ENCODE measurements around the gene SOX9.
"Not testable (repeated sequence)": the region's sequence is repeated elsewhere in the genome, so short reads cannot be mapped to it uniquely, and the experiment has no call there.

The SOX9 gene

GRCh38 chr17:72110231-72110941 is 10.4 kb upstream of the SOX9 start:
- H3K4me3 ChIP-seq (ENCODE audit: low read depth, low read length), result no peak overlapping the region
- TF ChIP-seq, protein P1, sequence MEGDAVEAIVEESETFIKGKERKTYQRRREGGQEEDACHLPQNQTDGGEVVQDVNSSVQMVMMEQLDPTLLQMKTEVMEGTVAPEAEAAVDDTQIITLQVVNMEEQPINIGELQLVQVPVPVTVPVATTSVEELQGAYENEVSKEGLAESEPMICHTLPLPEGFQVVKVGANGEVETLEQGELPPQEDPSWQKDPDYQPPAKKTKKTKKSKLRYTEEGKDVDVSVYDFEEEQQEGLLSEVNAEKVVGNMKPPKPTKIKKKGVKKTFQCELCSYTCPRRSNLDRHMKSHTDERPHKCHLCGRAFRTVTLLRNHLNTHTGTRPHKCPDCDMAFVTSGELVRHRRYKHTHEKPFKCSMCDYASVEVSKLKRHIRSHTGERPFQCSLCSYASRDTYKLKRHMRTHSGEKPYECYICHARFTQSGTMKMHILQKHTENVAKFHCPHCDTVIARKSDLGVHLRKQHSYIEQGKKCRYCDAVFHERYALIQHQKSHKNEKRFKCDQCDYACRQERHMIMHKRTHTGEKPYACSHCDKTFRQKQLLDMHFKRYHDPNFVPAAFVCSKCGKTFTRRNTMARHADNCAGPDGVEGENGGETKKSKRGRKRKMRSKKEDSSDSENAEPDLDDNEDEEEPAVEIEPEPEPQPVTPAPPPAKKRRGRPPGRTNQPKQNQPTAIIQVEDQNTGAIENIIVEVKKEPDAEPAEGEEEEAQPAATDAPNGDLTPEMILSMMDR (conservative IDR thresholded peaks at IDR 0.05; ENCODE audit: low read depth, low read length), result no peak

DNA sequence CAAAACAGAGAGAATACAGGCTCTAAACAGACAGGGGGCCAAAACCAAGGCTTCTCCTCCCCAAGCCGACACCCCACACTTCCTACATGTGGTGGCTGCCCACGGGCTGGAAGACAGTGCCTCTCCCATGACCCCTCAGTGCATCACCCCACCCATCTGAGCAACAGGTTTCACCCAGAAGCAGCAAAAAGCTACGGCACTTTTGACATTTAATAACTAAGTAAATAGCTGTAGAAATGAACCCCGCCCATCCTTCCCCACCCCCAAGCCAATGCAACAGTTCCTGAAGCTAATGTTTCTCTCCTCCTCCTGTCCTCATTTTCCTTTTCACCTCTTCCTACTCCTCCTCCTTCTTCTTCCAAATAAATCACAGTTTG is 9.9 kb upstream of the SOX9 start:
- no peak for DNase-seq (ENCODE audit: low read depth)

More at GRCh38 chr17:72110231-72110941, 10.4 kb upstream of the SOX9 start:
- DNase-seq (ENCODE audit: low read depth), result no peak

GRCh38 chr17:72111336-72111923 is 9.4 kb upstream of the SOX9 start:
- DNase-seq (ENCODE audit: low read depth), result no peak
- H3K4me3 ChIP-seq (ENCODE audit: low read depth, low read length), result no peak overlapping the region
- TF ChIP-seq, protein P1 (conservative IDR thresholded peaks at IDR 0.05; ENCODE audit: low read depth, low read length), result no peak

More for the DNA sequence above, 9.9 kb upstream of the SOX9 start:
- TF ChIP-seq, protein P1 (conservative IDR thresholded peaks at IDR 0.05; ENCODE audit: low read depth, low read length), result no peak
- no peak overlapping the region for H3K4me3 ChIP-seq (ENCODE audit: low read depth, low read length)

GRCh38 chr17:72111926-72112325 is 8.9 kb upstream of the SOX9 start:
- not testable (repeated sequence) for H3K4me3 ChIP-seq (ENCODE audit: low read depth, low read length); DNase-seq (ENCODE audit: low read depth)

GRCh38 chr17:72113751-72114150 is 7.1 kb upstream of the SOX9 start:
- TF ChIP-seq, protein P1 (conservative IDR thresholded peaks at IDR 0.05; ENCODE audit: low read depth, low read length), result no peak
- DNase-seq (ENCODE audit: low read depth), result no peak
- no peak overlapping the region for H3K4me3 ChIP-seq (ENCODE audit: low read depth, low read length)

GRCh38 chr17:72115781-72116525 is 4.9 kb upstream of the SOX9 start:
- no peak for DNase-seq (ENCODE audit: low read depth)
- no peak overlapping the region for H3K4me3 ChIP-seq (ENCODE audit: low read depth, low read length)
- TF ChIP-seq, protein P1 (conservative IDR thresholded peaks at IDR 0.05; ENCODE audit: low read depth, low read length), result no peak

DNA sequence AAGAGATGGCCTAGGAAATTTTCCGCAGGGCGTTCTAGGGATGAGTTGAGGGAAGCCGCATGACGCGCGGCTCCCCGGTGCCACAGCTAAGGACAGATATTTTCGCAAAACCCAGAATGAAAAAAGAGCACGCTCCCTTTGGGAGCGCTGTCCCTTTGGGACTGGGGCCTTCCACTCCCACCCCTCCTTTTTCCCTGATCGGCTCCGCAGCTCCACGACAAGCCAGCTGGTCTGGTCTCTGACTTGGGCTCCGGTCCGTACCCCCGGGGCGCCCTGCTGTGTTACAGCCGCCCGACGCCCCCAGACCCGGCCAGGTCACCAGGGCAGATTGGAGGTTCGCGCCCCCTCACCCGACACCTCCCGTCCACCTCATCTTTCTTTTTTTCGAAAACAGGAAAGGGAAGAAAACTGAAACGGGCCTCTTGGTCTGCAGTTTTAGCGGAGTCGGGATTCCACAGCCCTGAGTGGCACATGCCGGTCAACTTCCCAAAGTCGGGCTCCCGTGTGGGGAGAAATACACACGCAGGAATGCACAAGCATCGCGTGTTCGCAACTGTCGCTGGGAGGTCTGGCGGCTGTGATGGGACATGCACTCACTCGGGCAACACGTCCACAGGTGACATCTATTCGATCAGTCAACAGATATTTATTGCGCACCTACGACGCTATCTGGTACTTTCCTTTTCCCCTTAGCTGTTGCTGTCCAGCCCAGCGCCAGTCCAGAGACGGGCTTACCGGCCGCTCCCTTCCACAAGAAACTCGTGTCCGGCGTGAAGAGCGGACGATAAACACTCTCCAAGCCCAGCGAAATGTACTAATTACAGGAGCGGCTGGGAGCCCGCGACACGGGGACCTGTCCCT is 3.9 kb upstream of the SOX9 start:
- H3K4me3 ChIP-seq (ENCODE audit: low read depth, low read length), result peak overlapping the region; percentile 43
- DNase-seq (ENCODE audit: low read depth), result peak; percentile 48

More for the DNA sequence above, 3.9 kb upstream of the SOX9 start:
- TF ChIP-seq, protein P1 (conservative IDR thresholded peaks at IDR 0.05; ENCODE audit: low read depth, low read length), result no peak

All from choroid plexus epithelial cell (primary cell).